Stimulated activated CD4-positive, alpha-beta T cell treated with anti-CD3 and anti-CD28 coated beads, Interleukin-1b, Interleukin-23, amount 100 ng/mL, for 1 hour (primary cell): ENCODE measurements around the gene ZNF284.

Source experiments
- DNase-seq, 2 donors: peaks; one replicate each; pipeline ENCODE4 v3.0.0-alpha.2; 2020; ENCODE audit warnings: low read depth in 2 of 2

Gene ZNF284

GRCh38 chr19:44071824-44072542 is at the start of gene ZNF284:
ZNF284 (plus strand) TSS chr19:44072159; CDS start chr19:44076390, 4,231 bp downstream.
- peak; percentile 57 to 60 for DNase-seq

- no peak for DNase-seq
Measured at GRCh38 chr19:44024900-44025216, 47.1 kb upstream of the ZNF284 start.

- peak; percentile 23 to 47 for DNase-seq
Measured at GRCh38 chr19:44025217-44025936, 46.6 kb upstream of the ZNF284 start, which contains the start of gene ZNF222. ZNF222 (plus strand) TSS chr19:44025379; CDS start chr19:44025437, 58 bp downstream.

- no peak for DNase-seq
Measured at GRCh38 chr19:44026622-44027021, 45.3 kb upstream of the ZNF284 start.

- DNase-seq, result no peak
Measured at GRCh38 chr19:44032001-44032610, 39.9 kb upstream of the ZNF284 start.

- no peak for DNase-seq
Measured at GRCh38 chr19:44042147-44042546, 29.8 kb upstream of the ZNF284 start.

- no peak for DNase-seq
Measured at GRCh38 chr19:44050740-44051649, 21.0 kb upstream of the ZNF284 start.

- DNase-seq, result peak in 1 of 2 donors; percentile 51
Measured at GRCh38 chr19:44051650-44052402, 20.1 kb upstream of the ZNF284 start, which contains the start of gene ZNF223. ZNF223 (plus strand) TSS chr19:44052036; CDS start chr19:44055177, 3,141 bp downstream.

GRCh38 chr19:44055870-44056269 is 16.1 kb upstream of the ZNF284 start:
- DNase-seq, result no peak

GRCh38 chr19:44059229-44059628 is 12.7 kb upstream of the ZNF284 start:
- DNase-seq, result no peak

- DNase-seq, result no peak
Measured at GRCh38 chr19:44061038-44061437, 10.9 kb upstream of the ZNF284 start.

GRCh38 chr19:44066305-44066704 is 5.7 kb upstream of the ZNF284 start:
- no peak for DNase-seq

- no peak for DNase-seq
Measured at GRCh38 chr19:44069415-44069814, 2.5 kb upstream of the ZNF284 start.

GRCh38 chr19:44072543-44073401 is 813 bp downstream of the ZNF284 start:
- no peak for DNase-seq

GRCh38 chr19:44076325-44076724 is 4.4 kb downstream of the ZNF284 start:
- DNase-seq, result no peak

GRCh38 chr19:44092108-44092507 is 20.1 kb downstream of the ZNF284 start:
- no peak for DNase-seq

- peak; percentile 47 to 60 for DNase-seq
Measured at GRCh38 chr19:44093931-44094765, 22.2 kb downstream of the ZNF284 start, which contains the start of gene ZNF224. ZNF224 (plus strand) TSS chr19:44094361; CDS start chr19:44097874, 3,513 bp downstream.

- no peak for DNase-seq
Measured at GRCh38 chr19:44107751-44108150, 35.8 kb downstream of the ZNF284 start.

- DNase-seq, result no peak
Measured at GRCh38 chr19:44109458-44109857, 37.5 kb downstream of the ZNF284 start.
